Measurements from ENCODE around the gene KANK3.
"Not testable (repeated sequence)": the region's sequence is repeated elsewhere in the genome, so short reads cannot be mapped to it uniquely, and the experiment has no call there.

GRCh38 chr19:8341504-8341903, 1.6 kb downstream of the KANK3 start:
- TF ChIP-seq CTCF (IDR thresholded peaks at IDR 0.05); POLR2AphosphoS2 (conservative IDR thresholded peaks at IDR 0.05; ENCODE audit: low read length); ELK1 (IDR thresholded peaks at IDR 0.05; ENCODE audit: low read depth, low read length); CEBPB (IDR thresholded peaks at IDR 0.05); RFX5 (IDR thresholded peaks at IDR 0.05); USF2 (IDR thresholded peaks at IDR 0.05); REST (IDR thresholded peaks at IDR 0.05); CBX8 (IDR thresholded peaks at IDR 0.05); POLR2A (IDR thresholded peaks at IDR 0.05; ENCODE audit: low read length): not testable (repeated sequence)
